HG03457 (cell line): Measurements from ENCODE around the gene TAF11L14.

Experiments
- ATAC-seq: cut with Tn5 transposase; IDR thresholded peaks from one replicate; pipeline ENCODE4 v1.9.1; 2021; ENCODE audit warnings: moderate number of reproducible peaks; ENCODE audit not compliant: unreplicated experiment

The TAF11L14 gene

GRCh38 chr5:17678751-17679324 lies 44.6 kb downstream of the TAF11L14 start:
- ATAC-seq = no peak

GRCh38 chr5:17679597-17680203 lies 45.4 kb downstream of the TAF11L14 start:
- no peak for ATAC-seq

GRCh38 chr5:17680737-17681136 lies 46.5 kb downstream of the TAF11L14 start:
- no peak for ATAC-seq
